PC-9 (cell line): ENCODE measurements around the gene RAB20.

Experiments
- CTCF ChIP-seq: fragments of 200-600 bp; sonication (generic); conservative IDR thresholded peaks from 2 replicates; pipeline ENCODE4 v1.6.1; 2017; ENCODE audit warnings: mixed run types, antibody characterized with exemption, mild to moderate bottlenecking, moderate library complexity
- EZH2 ChIP-seq: fragments of 200-600 bp; sonication (generic); IDR thresholded peaks from 2 replicates; pipeline ENCODE4 v1.8.0; 2017; ENCODE audit warnings: antibody characterized with exemption, low read depth

- TF ChIP-seq CTCF (peak; percentile 78), EZH2 (no peak)
These were observed 32.1 kb upstream of the RAB20 start for GRCh38 chr13:110593430-110594130.
